NT2/D1 (cell line): ENCODE results near the gene CAMK2D.

ENCODE experiments used
- DNase-seq: peaks from one replicate; pipeline ENCODE4 v3.0.0-alpha.2; 2011; ENCODE audit warnings: low read depth, low spot score
- H3K27me3 ChIP-seq: 2 replicates; pipeline ENCODE4 v1.6.0; 2011; ENCODE audit warnings: mild to moderate bottlenecking; ENCODE audit not compliant: insufficient read length, insufficient read depth
- H3K36me3 ChIP-seq: 2 replicates; pipeline ENCODE4 v1.6.1; 2011; ENCODE audit warnings: mild to moderate bottlenecking, low read length, mixed read lengths; ENCODE audit not compliant: insufficient read depth, insufficient read length
- H3K4me1 ChIP-seq: 2 replicates; pipeline ENCODE4 v1.5.1; 2011; ENCODE audit not compliant: insufficient read depth, insufficient read length
- H3K4me3 ChIP-seq: 2 replicates; pipeline ENCODE4 v1.5.1; 2011; ENCODE audit warnings: low read depth; ENCODE audit not compliant: insufficient read length
- H3K9ac ChIP-seq: 2 replicates; pipeline ENCODE4 v1.6.0; 2011; ENCODE audit warnings: low read depth; ENCODE audit not compliant: insufficient read length
- H3K9me3 ChIP-seq: 2 replicates; pipeline ENCODE4 v1.5.1; 2011; ENCODE audit warnings: mild to moderate bottlenecking, low read length; ENCODE audit not compliant: insufficient read depth
- SUZ12 ChIP-seq: IDR thresholded peaks from 2 replicates; pipeline ENCODE4 v1.6.1; 2011; ENCODE audit not compliant: insufficient read length, insufficient read depth; ENCODE audit errors: extremely low read depth
- YY1 ChIP-seq: IDR thresholded peaks from 2 replicates; pipeline ENCODE4 v1.6.1; 2011; ENCODE audit not compliant: insufficient read length, insufficient read depth
- ZNF274 ChIP-seq: IDR thresholded peaks from 2 replicates; pipeline ENCODE4 v1.6.1; 2011; ENCODE audit warnings: mild to moderate bottlenecking, low read depth, low read length

The CAMK2D gene

GRCh38 chr4:113757486-113757885, 4.1 kb downstream of the CAMK2D start:
- no peak overlapping the region for H3K4me3 ChIP-seq
- no peaks in the 10 kb centered on the region for H3K4me1 ChIP-seq
- no peak for DNase-seq
- no peak for TF ChIP-seq SUZ12
- TF ChIP-seq ZNF274, result no peak
- TF ChIP-seq YY1, result no peak
- no peak overlapping the region for H3K9ac ChIP-seq
- H3K36me3 ChIP-seq, result peaks cover 5% of the 10 kb centered on the region
- no peaks in the 10 kb centered on the region for H3K27me3 ChIP-seq
- H3K9me3 ChIP-seq, result no peaks in the 10 kb centered on the region

- TF ChIP-seq ZNF274 (no peak), YY1 (no peak), SUZ12 (no peak)
- no peaks in the 10 kb centered on the region for H3K27me3 ChIP-seq
- H3K36me3 ChIP-seq, result peaks cover 5% of the 10 kb centered on the region
- H3K4me3 ChIP-seq, result no peak overlapping the region
- DNase-seq, result no peak
- no peak overlapping the region for H3K9ac ChIP-seq
- no peaks in the 10 kb centered on the region for H3K9me3 ChIP-seq
- H3K4me1 ChIP-seq, result no peaks in the 10 kb centered on the region
Measured at GRCh38 chr4:113756005-113756410, 5.5 kb downstream of the CAMK2D start.

DNA sequence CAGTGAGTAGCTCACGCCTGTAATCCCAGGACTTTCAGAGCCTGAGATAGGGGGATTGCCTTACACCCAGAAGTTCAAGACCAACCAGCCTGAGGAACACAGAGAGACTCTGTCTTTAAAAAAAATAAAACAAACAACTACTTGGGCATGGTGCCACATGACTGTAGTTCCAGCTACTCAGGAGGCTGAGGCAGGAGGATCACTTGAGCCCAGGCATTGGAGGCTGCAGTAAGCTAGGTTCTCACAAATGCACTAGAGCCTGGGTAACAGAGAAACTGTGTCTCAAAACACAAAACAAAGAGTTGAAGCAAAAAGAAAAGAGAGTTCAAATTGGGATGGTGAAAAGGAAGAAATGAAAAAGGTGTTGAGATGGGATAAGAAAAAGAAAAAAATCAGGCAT, 10.8 kb downstream of the CAMK2D start:
- DNase-seq, result no peak
- Histone ChIP-seq H3K4me3 (no peak overlapping the region), H3K9me3 (no peaks in the 10 kb centered on the region), H3K36me3 (peaks cover 3% of the 10 kb centered on the region), H3K9ac (no peak overlapping the region), H3K27me3 (no peaks in the 10 kb centered on the region), H3K4me1 (no peaks in the 10 kb centered on the region)
- TF ChIP-seq ZNF274, result no peak
- no peak for TF ChIP-seq SUZ12
- no peak for TF ChIP-seq YY1

GRCh38 chr4:113750296-113750695, 11.2 kb downstream of the CAMK2D start:
- Histone ChIP-seq H3K36me3 (peaks cover under 1% of the 10 kb centered on the region), H3K27me3 (no peaks in the 10 kb centered on the region), H3K4me3 (no peak overlapping the region), H3K4me1 (no peaks in the 10 kb centered on the region), H3K9ac (no peak overlapping the region), H3K9me3 (no peaks in the 10 kb centered on the region)
- DNase-seq, result no peak
- TF ChIP-seq YY1 (no peak), SUZ12 (no peak)

- no peak for DNase-seq
- no peaks in the 10 kb centered on the region for H3K4me1 ChIP-seq
- H3K9me3 ChIP-seq, result no peaks in the 10 kb centered on the region
- H3K36me3 ChIP-seq, result no peaks in the 10 kb centered on the region
- TF ChIP-seq ZNF274 (no peak), SUZ12 (no peak)
- no peak overlapping the region for H3K9ac ChIP-seq
- no peak overlapping the region for H3K4me3 ChIP-seq
- no peaks in the 10 kb centered on the region for H3K27me3 ChIP-seq
Measured at GRCh38 chr4:113749178-113749577, 12.4 kb downstream of the CAMK2D start.

GRCh38 chr4:113747949-113748348, 13.6 kb downstream of the CAMK2D start:
- no peaks in the 10 kb centered on the region for H3K4me1 ChIP-seq
- H3K9ac ChIP-seq, result no peak overlapping the region
- H3K27me3 ChIP-seq, result no peaks in the 10 kb centered on the region
- TF ChIP-seq YY1 (no peak), SUZ12 (no peak), ZNF274 (no peak)
- no peaks in the 10 kb centered on the region for H3K9me3 ChIP-seq
- DNase-seq, result no peak
- H3K4me3 ChIP-seq, result no peak overlapping the region
- H3K36me3 ChIP-seq, result no peaks in the 10 kb centered on the region

DNA sequence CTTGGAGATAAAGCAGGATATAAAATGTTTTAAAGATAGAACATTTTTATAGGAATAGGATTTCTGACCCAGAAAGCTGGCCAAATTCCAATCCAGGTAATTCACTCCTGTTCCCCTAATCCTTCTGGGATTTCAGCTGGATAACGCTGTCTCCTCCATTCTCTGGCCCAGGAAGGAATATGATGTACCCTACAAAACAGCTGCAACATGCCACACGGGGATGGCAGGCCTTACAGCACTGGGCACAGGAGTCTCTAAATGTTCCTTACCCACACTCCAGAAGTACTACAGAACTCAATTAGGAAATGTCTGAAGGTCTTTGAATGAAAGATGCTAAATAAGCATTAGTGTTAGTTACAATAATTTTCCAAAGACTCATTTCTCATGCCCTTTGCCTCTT, 15.8 kb downstream of the CAMK2D start:
- Histone ChIP-seq H3K27me3 (no peaks in the 10 kb centered on the region), H3K36me3 (no peaks in the 10 kb centered on the region), H3K4me1 (no peaks in the 10 kb centered on the region), H3K4me3 (no peak overlapping the region), H3K9ac (no peak overlapping the region), H3K9me3 (no peaks in the 10 kb centered on the region)
- TF ChIP-seq YY1 (no peak), SUZ12 (no peak), ZNF274 (no peak)
- DNase-seq, result no peak
